Upper lobe of right lung (tissue), 1 donor: ENCODE data around the gene INPP5A. TPM values are rescaled to one million over a fixed set of nuclear protein-coding genes. Genes with fewer than 3 reads are reported as not detected.
A peak's percentile ranks its signal among the peaks of the same experiment; 100 is the strongest.

Experiments
- ATAC-seq: fragments of 200-7000 bp; cut with Tn5 transposase; one replicate; pipeline ENCODE4 v1.9.1; 2020; ENCODE audit warnings: mild to moderate bottlenecking, moderate library complexity
- DNase-seq: peaks from one replicate; pipeline ENCODE4 v3.0.0-alpha.2; 2020
- H3K27ac ChIP-seq: fragments of 200-600 bp; one replicate; pipeline ENCODE4 v1.8.0; 2022
- H3K27me3 ChIP-seq: fragments of 200-600 bp; one replicate; pipeline ENCODE4 v1.8.0; 2022; ENCODE audit warnings: mild to moderate bottlenecking
- H3K36me3 ChIP-seq: fragments of 200-600 bp; one replicate; pipeline ENCODE4 v1.8.0; 2022
- H3K4me1 ChIP-seq: fragments of 200-600 bp; one replicate; pipeline ENCODE4 v1.8.0; 2022
- H3K4me3 ChIP-seq: fragments of 200-600 bp; one replicate; pipeline ENCODE4 v1.8.0; 2022; ENCODE audit warnings: mild to moderate bottlenecking
- H3K9me3 ChIP-seq: fragments of 200-600 bp; one replicate; pipeline ENCODE4 v1.8.0; 2022
- CTCF ChIP-seq: fragments of 200-600 bp; IDR thresholded peaks from one replicate; pipeline ENCODE4 v1.8.0; 2022; ENCODE audit warnings: antibody characterized with exemption
- intact Hi-C: fragments of 100-400 bp; cut with DNase I; formaldehyde crosslinking; loops from one replicate; pipeline ENCODE4 v1.11.0; 2022
- total RNA-seq: library from RNA; stranded (reverse); fragmentation: NEBNext Ultra II Directional; extraction: Animal tissue kit (Norgen Biotek cat#: 25700); gene quantifications from one replicate; pipeline ENCODE4 v1.2.1, GENCODE V29; 2021
- donor health status: DM: no; HTN: yes; CAD: no; lungs with severe emphysema.

The INPP5A gene
- total RNA-seq, 1 donor from 2014 or later = 38.3 TPM

- DNase-seq = peak; percentile 41
- intact Hi-C loops = no loop called here
- H3K9me3 ChIP-seq = no peaks in the 10 kb centered on the region
- no peaks in the 10 kb centered on the region for H3K27me3 ChIP-seq
- no peak for TF ChIP-seq CTCF
- H3K4me3 ChIP-seq = no peak overlapping the region
- no peaks in the 10 kb centered on the region for H3K36me3 ChIP-seq
- H3K27ac ChIP-seq = no peak overlapping the region
- ATAC-seq = no peak
- H3K4me1 ChIP-seq = peaks cover 16% of the 10 kb centered on the region
Observed at GRCh38 chr10:132497063-132497680, 40.4 kb upstream of the INPP5A start.

- Histone ChIP-seq H3K36me3 (no peaks in the 10 kb centered on the region), H3K27ac (no peak overlapping the region), H3K4me1 (peaks cover 15% of the 10 kb centered on the region), H3K9me3 (no peaks in the 10 kb centered on the region), H3K27me3 (no peaks in the 10 kb centered on the region), H3K4me3 (no peak overlapping the region)
- no peak for TF ChIP-seq CTCF
- no peak for ATAC-seq
- DNase-seq = peak; percentile 51
- intact Hi-C loops = no loop called here
Observed at GRCh38 chr10:132497861-132498561, 39.6 kb upstream of the INPP5A start.

- no peak overlapping the region for H3K27ac ChIP-seq
- TF ChIP-seq CTCF = no peak
- peaks cover 9% of the 10 kb centered on the region for H3K4me1 ChIP-seq
- H3K36me3 ChIP-seq = no peaks in the 10 kb centered on the region
- no peaks in the 10 kb centered on the region for H3K9me3 ChIP-seq
- intact Hi-C loops = no loop called here
- no peaks in the 10 kb centered on the region for H3K27me3 ChIP-seq
- no peak overlapping the region for H3K4me3 ChIP-seq
- ATAC-seq = no peak
- peak; percentile 43 for DNase-seq
Observed at GRCh38 chr10:132498562-132499366, 38.8 kb upstream of the INPP5A start.

- intact Hi-C loops = no loop called here
- peak; percentile 52 for DNase-seq
Observed at GRCh38 chr10:132499367-132499685, 38.3 kb upstream of the INPP5A start.

More at GRCh38 chr10:132499367-132499685, 38.3 kb upstream of the INPP5A start:
- Histone ChIP-seq H3K4me3 (no peak overlapping the region), H3K4me1 (peaks cover 9% of the 10 kb centered on the region), H3K36me3 (no peaks in the 10 kb centered on the region), H3K27ac (no peak overlapping the region), H3K27me3 (no peaks in the 10 kb centered on the region), H3K9me3 (no peaks in the 10 kb centered on the region)
- no peak for ATAC-seq
- TF ChIP-seq CTCF = no peak
